Colonic mucosa (tissue), 4 donors: ENCODE results near the gene GON7. TPM values are rescaled to one million over a fixed set of nuclear protein-coding genes. Genes with fewer than 3 reads are reported as not detected.
"Not testable (repeated sequence)": the region's sequence is repeated elsewhere in the genome, so short reads cannot be mapped to it uniquely, and the experiment has no call there.

Source experiments
- DNase-seq: peaks from one replicate; pipeline ENCODE4 v3.0.0-alpha.2; 2020
- H3K27ac ChIP-seq: fragments of 200-600 bp; one replicate; pipeline ENCODE4 v1.8.0; 2021
- H3K27me3 ChIP-seq: fragments of 200-600 bp; one replicate; pipeline ENCODE4 v1.8.0; 2021
- H3K36me3 ChIP-seq: fragments of 200-600 bp; one replicate; pipeline ENCODE4 v1.8.0; 2021
- H3K4me1 ChIP-seq: fragments of 200-600 bp; one replicate; pipeline ENCODE4 v1.8.0; 2021; ENCODE audit warnings: mild to moderate bottlenecking
- H3K4me3 ChIP-seq: fragments of 200-600 bp; one replicate; pipeline ENCODE4 v1.8.0; 2021
- H3K9ac ChIP-seq, 2 donors: one replicate each; pipeline ENCODE4 v1.7.0; 2013; ENCODE audit warnings: control low read depth in 2 of 2, low read depth in 2 of 2, low read length in 2 of 2
- H3K9me3 ChIP-seq: fragments of 200-600 bp; one replicate; pipeline ENCODE4 v1.8.0; 2021
- intact Hi-C: fragments of 100-400 bp; cut with DNase I; formaldehyde crosslinking; loops from one replicate; pipeline ENCODE4 v1.14.1; 2022
- total RNA-seq, 2 donors: library from RNA; stranded (reverse); fragmentation: NEBNext Ultra II Directional in 1 of 2; extraction: Animal tissue kit (Norgen Biotek cat#: 25700) in 1 of 2; gene quantifications; one replicate each; pipeline ENCODE4 v1.2.1, GENCODE V29; 2021
- TF ChIP-seq, protein P1 (sequence below): fragments of 200-600 bp; IDR thresholded peaks from one replicate; pipeline ENCODE4 v1.8.0; 2022; ENCODE audit warnings: antibody characterized with exemption, mild to moderate bottlenecking
- donor health status: healthy.
- donor health status: DM: no; HTN: no; CAD: no.
- donor health status: DM: no; HTN: no; CAD: no.

GON7 gene
- total RNA-seq, 2 donors from 2014 or later, result 21.2 to 25.1 TPM

GRCh38 chr14:93160353-93160801, 46.5 kb downstream of the GON7 start:
- Histone ChIP-seq H3K4me3 (no peak overlapping the region), H3K27ac (no peak overlapping the region), H3K27me3 (no peaks in the 10 kb centered on the region), H3K36me3 (no peaks in the 10 kb centered on the region), H3K4me1 (no peaks in the 10 kb centered on the region), H3K9me3 (no peaks in the 10 kb centered on the region), H3K9ac (no peak overlapping the region)
- TF ChIP-seq, protein P1, sequence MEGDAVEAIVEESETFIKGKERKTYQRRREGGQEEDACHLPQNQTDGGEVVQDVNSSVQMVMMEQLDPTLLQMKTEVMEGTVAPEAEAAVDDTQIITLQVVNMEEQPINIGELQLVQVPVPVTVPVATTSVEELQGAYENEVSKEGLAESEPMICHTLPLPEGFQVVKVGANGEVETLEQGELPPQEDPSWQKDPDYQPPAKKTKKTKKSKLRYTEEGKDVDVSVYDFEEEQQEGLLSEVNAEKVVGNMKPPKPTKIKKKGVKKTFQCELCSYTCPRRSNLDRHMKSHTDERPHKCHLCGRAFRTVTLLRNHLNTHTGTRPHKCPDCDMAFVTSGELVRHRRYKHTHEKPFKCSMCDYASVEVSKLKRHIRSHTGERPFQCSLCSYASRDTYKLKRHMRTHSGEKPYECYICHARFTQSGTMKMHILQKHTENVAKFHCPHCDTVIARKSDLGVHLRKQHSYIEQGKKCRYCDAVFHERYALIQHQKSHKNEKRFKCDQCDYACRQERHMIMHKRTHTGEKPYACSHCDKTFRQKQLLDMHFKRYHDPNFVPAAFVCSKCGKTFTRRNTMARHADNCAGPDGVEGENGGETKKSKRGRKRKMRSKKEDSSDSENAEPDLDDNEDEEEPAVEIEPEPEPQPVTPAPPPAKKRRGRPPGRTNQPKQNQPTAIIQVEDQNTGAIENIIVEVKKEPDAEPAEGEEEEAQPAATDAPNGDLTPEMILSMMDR, result no peak
- intact Hi-C loops, result no loop called here
- DNase-seq, result no peak

DNA sequence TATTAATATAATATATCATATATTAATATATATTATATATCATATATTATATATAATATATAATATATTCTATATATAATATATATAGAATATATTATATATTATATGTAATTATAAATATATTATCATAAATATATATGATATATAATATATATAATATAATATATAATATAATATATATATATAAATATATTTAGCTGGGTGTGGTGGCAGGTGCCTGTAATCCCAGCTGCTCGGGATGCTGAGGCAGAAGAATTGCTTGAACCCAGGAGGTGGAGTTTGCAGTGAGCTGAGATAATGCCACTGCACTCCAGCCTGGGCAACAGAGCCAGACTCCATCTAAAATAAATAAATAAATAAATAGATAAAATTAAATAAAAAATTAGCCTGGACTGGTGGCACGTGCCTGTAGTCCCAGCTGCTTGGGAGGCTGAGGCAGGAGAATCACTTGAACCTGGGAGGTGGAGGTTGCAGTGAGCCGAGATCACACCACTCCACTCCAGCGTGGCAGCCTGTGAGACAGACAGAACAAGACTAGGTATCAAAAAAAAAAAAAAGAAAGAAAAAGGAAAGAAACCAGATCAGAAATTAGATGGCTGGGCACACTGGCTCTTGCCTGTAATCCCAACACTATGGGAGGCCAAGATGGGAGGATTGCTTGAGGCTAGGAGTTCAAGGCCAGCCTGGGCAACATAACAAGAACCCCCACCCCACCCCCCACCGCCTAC, 47.1 kb downstream of the GON7 start:
- DNase-seq, H3K9me3 ChIP-seq, H3K9ac ChIP-seq, H3K4me1 ChIP-seq, H3K36me3 ChIP-seq, intact Hi-C loops, H3K27ac ChIP-seq, H3K27me3 ChIP-seq, H3K4me3 ChIP-seq: not testable (repeated sequence)

- not testable (repeated sequence) for H3K27ac ChIP-seq, H3K27me3 ChIP-seq
Observed at GRCh38 chr14:93158349-93158748, 48.5 kb downstream of the GON7 start.

GRCh38 chr14:93156693-93157369, 50.0 kb downstream of the GON7 start:
- no peaks in the 10 kb centered on the region for H3K4me1 ChIP-seq
- DNase-seq, result no peak
- no peak overlapping the region for H3K27ac ChIP-seq
- no peaks in the 10 kb centered on the region for H3K27me3 ChIP-seq
- H3K9ac ChIP-seq, result no peak overlapping the region
- H3K4me3 ChIP-seq, result no peak overlapping the region
- TF ChIP-seq, protein P1, result no peak
- intact Hi-C loops, result no loop called here
- no peaks in the 10 kb centered on the region for H3K9me3 ChIP-seq
- no peaks in the 10 kb centered on the region for H3K36me3 ChIP-seq

More at GRCh38 chr14:93158349-93158748, 48.5 kb downstream of the GON7 start:
- H3K4me1 ChIP-seq, H3K9me3 ChIP-seq, H3K4me3 ChIP-seq, H3K36me3 ChIP-seq, H3K9ac ChIP-seq, intact Hi-C loops, DNase-seq: not testable (repeated sequence)

DNA sequence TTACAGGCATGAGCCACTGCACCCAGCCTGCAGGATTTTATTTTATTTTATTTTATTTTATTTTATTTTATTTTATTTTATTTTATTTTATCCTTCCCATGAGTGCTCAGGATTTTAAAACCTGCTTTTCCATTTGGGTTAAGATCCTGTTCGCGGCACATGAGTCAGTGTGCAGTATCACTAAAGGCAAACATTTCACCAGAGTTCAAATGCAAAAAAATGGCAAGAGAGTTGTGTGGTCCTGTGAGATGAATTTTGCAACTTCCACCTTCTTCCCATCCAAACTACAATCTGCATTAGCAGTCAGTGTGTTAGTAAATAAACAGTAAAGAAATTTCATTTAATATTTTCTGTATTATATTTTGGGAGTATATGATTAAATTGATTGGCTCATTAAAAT, 51.2 kb downstream of the GON7 start:
- intact Hi-C loops, result no loop called here
- Histone ChIP-seq H3K9me3 (no peaks in the 10 kb centered on the region), H3K27ac (no peak overlapping the region), H3K9ac (no peak overlapping the region), H3K27me3 (no peaks in the 10 kb centered on the region), H3K36me3 (no peaks in the 10 kb centered on the region), H3K4me1 (peaks cover 4% of the 10 kb centered on the region), H3K4me3 (no peak overlapping the region)
- TF ChIP-seq, protein P1, result no peak
- DNase-seq, result no peak

DNA sequence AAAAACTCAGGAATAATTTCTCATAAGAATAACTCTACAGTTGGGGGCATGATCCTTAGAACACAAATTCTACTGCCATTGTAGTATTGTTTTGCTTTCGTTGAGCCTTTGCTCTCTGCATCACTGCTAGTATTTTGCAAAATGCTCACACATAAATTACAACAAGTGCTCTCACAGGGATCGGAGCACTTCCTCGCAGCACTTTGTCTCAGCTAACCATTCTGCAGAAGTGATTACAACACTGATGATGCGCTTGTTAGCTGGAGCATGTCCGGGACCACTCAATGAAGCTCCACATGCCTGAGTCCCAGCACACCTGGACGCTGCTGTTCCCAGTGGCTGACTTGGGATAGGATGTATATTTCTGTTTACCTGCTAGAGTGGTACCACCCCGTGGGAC, 53.7 kb downstream of the GON7 start:
- H3K27me3 ChIP-seq, result no peaks in the 10 kb centered on the region
- no peaks in the 10 kb centered on the region for H3K36me3 ChIP-seq
- no peak overlapping the region for H3K9ac ChIP-seq
- TF ChIP-seq, protein P1, result no peak
- DNase-seq, result no peak
- intact Hi-C loops, result no loop called here
- H3K4me3 ChIP-seq, result no peak overlapping the region
- H3K9me3 ChIP-seq, result no peaks in the 10 kb centered on the region
- H3K27ac ChIP-seq, result no peak overlapping the region
- H3K4me1 ChIP-seq, result peaks cover 4% of the 10 kb centered on the region

Other genes starting within 250 kb of the GON7 start
- gene ITPK1, start 91.1 kb downstream of the GON7 start, total RNA-seq, result 100 to 1,000 TPM; 118 to 134 TPM
- 10 to 100 TPM; 12.8 to 22.4 TPM for gene MOAP1, start 22.2 kb downstream of the GON7 start, total RNA-seq
- 10 to 100 TPM; 31.3 to 36.8 TPM for gene LYSET, start 21.7 kb downstream of the GON7 start, total RNA-seq
- gene UBR7, start 191 bp upstream of the GON7 start, total RNA-seq, result 10 to 100 TPM; 22.4 to 35.5 TPM
- gene BTBD7, start 126.0 kb upstream of the GON7 start, total RNA-seq, result 10 to 100 TPM; 31.8 to 35.5 TPM
- not detected for gene COX8C, start 140.1 kb upstream of the GON7 start, total RNA-seq
- gene UNC79, start 223.9 kb upstream of the GON7 start, total RNA-seq, result under 1 TPM; 0.17 to 0.21 TPM